GM21390 (cell line): ENCODE results near the gene GNGT2.

Experiments used
- ATAC-seq: cut with Tn5 transposase; IDR thresholded peaks from one replicate; pipeline ENCODE4 v1.9.1; 2021; ENCODE audit not compliant: unreplicated experiment

The GNGT2 gene

GRCh38 chr17:49210158-49211029 lies at the start of gene GNGT2, which contains the start of gene ABI3:
Gene GNGT2 (minus strand): TSS chr17:49210574. CDS start chr17:49207422, 3,152 bp downstream.
Gene ABI3 (plus strand): TSS chr17:49210707. CDS start chr17:49210725, 18 bp downstream.
- peak; percentile 80 for ATAC-seq

DNA sequence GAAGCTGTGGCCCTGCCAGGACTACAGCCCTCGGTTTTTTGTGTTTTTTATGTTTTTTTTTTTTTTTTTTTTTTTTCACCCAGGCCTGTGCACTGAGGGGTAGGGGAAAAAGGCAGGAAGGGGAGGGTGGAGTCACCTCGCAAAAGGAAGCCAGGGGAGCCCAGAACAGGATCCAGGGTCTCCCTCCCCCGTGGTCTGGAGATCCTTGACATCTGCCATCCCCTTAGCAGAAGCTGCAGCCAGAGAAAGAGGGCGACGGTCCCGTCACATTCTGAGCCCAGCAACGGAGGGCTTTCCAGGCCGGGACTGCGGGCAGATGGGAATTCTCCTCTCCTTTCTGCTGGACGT lies 49.3 kb upstream of the GNGT2 start:
- no peak for ATAC-seq

GRCh38 chr17:49258394-49258793 lies 48.0 kb upstream of the GNGT2 start:
- ATAC-seq: no peak

- ATAC-seq: no peak
These were observed 44.8 kb upstream of the GNGT2 start for GRCh38 chr17:49255125-49255524.

- ATAC-seq: no peak
These were observed 43.7 kb upstream of the GNGT2 start for GRCh38 chr17:49254066-49254465.

GRCh38 chr17:49252148-49252695 lies 41.8 kb upstream of the GNGT2 start:
- no peak for ATAC-seq

DNA sequence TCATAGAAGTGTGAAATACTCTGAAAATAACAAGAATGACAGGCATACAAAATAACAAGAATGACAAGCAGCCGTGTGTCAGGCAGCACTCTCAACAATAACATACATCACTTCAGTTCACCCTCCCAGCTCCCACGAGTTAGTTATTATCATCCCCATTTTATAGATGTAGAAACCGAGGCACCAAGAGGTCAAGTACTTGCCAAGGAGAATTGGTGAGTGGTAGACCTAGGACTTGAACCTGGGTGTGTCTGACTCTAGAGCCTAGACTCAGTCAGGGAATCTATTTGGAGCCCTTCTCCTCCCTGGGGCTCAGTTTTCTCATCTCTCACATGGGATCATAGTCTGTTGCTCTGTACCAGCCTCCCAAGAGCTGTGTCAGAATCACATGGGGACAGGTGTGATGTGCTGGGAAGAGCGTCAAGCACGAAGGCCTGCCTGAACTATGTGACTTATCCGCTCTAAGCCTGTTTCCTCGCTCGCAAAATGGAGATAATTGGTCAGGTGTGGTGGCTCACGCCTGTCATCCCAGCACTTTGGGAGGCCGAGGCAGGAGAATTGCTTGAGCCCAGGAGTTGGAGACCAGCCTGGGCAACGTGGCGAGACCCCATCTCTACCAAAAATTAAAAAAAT lies 39.6 kb upstream of the GNGT2 start:
- ATAC-seq: no peak

DNA sequence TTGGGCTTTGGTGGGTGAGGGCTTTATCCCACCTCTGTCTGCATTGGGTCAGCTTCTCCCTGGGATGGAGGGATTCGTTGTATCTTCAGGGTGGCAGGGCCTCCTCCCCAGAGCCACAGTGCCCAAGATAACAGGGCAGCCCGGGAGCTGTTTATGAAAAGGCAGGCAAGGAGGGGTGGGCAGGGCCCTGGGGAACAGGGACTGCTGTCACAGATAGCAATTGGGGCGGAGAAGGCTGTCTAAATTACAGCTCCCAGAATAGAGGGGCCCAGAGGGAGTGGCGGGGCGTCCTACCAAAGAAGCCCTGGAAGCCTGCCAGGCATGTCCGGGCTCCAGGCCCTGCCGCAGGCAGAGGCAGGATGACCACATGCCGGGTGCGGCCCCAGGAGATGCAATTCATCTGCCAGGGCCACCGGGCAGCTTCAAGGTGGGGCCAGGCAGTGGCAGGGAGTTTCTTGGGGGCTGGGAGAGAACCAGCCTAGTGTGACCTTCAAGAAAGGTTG lies 39.0 kb upstream of the GNGT2 start:
- no peak for ATAC-seq

GRCh38 chr17:49247944-49248343 lies 37.6 kb upstream of the GNGT2 start:
- no peak for ATAC-seq

DNA sequence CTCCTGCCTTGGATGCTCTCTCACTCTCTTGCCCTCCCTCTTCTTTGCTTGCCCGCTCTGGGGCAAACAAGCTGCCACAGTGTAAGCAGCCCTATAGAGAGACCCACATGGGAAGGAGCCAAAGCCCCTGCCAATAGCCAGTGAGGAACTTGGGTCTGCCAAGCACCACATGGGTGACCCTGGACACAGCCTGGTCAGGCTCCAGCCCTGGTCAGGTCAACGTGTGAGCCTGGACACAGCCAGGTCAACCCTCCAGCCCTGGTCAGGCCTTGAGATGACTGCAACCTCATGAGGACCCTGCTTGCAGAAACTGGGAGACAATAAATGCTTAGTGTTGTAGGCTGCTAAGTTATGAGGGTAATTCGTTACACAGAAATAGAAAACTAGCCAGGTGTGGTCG lies 34.5 kb upstream of the GNGT2 start:
- ATAC-seq: no peak

- ATAC-seq: no peak
These were observed 32.4 kb upstream of the GNGT2 start for GRCh38 chr17:49242813-49243212.

DNA sequence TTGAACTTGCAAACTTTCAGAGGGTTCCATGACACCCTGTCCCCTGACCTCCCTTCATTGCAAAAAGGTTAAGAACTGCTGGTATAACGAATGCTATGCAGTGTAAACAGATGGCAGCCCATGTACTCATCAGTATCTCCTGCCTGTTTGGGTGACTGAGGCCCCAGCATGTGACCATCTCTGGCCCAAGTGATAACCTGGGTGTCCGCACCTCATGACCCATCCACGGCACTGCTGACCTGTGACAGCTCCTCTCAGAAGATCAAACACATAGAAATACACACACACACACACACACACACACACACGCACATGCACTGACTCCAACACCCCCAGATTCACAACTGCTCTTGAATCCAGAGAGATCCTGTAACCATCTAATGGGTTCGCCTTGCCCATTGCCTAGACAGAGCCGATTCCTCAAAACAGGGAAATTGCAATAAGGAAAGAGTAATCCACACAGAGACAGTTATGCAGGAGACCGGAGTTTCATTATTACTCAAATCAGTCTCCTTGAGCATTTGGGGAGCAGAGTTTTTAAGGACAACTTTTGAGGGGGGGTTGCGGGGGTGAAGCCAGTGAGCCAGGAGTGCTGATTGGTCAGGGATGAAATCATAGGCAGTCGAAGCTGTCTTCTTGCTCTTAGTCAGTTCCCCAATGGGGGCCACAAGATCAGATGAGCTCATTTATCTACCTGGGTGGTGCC lies 31.5 kb upstream of the GNGT2 start:
- no peak for ATAC-seq

- no peak for ATAC-seq
These were observed 30.7 kb upstream of the GNGT2 start for GRCh38 chr17:49241040-49241439.

DNA sequence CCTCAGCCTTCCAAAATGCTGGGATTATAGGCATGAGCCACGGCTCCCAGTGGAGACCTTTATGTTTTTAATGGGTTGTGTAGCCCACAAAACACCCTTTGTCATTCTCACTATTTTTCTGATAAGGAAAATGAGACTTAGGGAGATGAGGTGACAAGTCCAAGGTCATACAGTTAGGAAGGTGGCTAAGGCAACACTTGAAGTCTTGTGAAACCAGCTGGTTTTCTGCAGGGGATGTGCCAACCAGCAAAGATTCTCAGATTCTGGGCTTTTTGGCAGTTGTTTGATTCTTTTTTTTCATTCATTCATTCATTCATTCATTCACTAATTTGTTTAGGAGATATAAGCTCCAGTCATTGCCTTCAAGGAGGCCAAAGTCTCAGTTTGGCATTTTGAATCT lies 30.2 kb upstream of the GNGT2 start:
- ATAC-seq: no peak

DNA sequence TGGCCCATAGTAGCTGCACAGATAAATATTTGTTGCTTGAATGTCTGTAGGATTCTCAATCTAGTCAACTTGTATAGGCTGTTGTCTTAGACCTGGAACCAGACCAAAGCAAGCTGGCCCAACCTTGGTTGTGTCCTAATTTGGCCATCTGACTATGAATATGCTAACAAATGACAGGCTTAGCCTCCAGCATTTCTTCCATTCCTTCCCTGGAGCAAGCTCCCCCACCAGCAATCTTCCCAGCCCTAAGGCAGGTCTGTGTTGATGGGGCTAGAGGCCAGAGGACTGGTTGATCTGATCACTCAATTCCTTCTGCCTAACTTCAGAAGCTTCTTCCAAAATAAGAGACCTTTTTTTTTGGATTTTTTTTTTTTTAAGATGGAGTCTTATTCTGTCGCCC lies 29.6 kb upstream of the GNGT2 start:
- no peak for ATAC-seq

DNA sequence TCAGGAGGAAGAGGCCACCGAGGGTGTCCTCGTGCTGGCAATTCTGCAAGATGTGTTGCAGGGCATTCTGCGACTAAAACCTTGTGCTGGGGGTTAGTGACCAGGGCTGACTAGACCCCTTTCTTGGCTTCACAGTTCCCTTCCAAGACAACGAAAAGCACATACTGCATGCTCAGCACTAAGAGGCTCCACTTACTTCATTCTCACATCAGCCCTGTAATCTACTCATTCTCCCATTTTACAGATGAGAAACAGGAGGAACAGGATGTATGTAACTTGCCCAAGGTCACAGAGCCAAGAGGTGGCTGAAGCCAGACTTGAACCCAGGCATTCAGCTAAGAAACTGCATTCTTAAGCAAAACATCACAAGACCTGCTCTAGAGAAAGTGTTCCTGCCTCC lies 25.5 kb upstream of the GNGT2 start:
- ATAC-seq: no peak

DNA sequence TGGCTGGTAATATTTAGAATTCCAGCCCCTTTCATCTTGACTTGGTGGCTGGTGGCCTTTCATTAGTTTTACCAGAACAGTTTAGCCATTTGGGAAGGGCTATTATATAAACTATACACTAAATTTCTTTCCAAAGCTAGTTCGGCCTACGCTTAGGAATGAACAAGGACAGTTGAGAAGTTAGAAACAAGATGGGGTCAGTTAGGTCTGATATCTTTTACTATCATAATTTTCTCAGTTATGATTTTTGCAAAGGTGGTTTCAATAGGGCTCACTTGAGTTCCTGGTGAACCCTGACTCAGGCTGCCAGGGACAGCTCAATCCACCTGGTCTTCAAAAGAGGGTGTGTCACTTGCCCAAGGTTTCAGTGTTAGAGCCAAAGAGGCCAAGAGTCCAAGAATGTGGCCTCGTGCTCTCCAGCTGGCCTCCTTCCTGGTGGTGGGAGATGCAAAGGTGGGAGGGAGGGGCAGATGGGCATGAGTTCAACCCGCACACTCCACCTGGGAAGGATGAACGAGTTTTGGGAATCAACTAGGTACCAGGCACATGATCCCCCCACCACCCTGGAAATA lies 24.2 kb upstream of the GNGT2 start:
- no peak for ATAC-seq

DNA sequence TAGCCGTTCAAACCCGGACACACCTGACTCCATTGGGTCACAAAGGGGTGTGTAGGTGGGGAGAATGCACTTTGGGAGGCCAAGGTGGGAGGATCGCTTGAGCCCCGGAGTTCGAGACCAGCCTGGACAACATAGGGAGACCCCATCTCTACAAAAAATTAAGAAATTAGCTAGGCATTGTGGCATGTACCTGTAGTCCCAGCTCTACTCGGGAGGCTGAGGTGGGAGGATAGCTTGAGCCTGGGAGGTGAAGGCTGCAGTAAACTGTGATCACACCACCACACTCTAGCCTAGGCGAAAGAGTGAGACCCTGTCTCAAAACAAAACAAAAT lies 21.2 kb upstream of the GNGT2 start:
- ATAC-seq: no peak

- peak; percentile 88 for ATAC-seq
These were observed 20.5 kb upstream of the GNGT2 start, which contains the start of gene PHOSPHO1 for GRCh38 chr17:49230636-49231562. Gene PHOSPHO1 (minus strand): TSS chr17:49230787. CDS start chr17:49226691, 4,096 bp downstream.
